Measurements from ENCODE around the gene EXOC4. TPM values are rescaled to one million over a fixed set of nuclear protein-coding genes. Genes with fewer than 3 reads are reported as not detected.

EXOC4 gene
- total and polyA plus RNA-seq, 12 donors, result 7.5 to 41.7 (median 34.6) TPM

- intact Hi-C loops (cut with DNase I), result no loop called here
- H3K4me3 ChIP-seq, result no peak overlapping the region
- WGBS, 2 donors, result 92 to 96% methylated on average over 2 of the region's 2 CpGs
- TF ChIP-seq, protein P1, sequence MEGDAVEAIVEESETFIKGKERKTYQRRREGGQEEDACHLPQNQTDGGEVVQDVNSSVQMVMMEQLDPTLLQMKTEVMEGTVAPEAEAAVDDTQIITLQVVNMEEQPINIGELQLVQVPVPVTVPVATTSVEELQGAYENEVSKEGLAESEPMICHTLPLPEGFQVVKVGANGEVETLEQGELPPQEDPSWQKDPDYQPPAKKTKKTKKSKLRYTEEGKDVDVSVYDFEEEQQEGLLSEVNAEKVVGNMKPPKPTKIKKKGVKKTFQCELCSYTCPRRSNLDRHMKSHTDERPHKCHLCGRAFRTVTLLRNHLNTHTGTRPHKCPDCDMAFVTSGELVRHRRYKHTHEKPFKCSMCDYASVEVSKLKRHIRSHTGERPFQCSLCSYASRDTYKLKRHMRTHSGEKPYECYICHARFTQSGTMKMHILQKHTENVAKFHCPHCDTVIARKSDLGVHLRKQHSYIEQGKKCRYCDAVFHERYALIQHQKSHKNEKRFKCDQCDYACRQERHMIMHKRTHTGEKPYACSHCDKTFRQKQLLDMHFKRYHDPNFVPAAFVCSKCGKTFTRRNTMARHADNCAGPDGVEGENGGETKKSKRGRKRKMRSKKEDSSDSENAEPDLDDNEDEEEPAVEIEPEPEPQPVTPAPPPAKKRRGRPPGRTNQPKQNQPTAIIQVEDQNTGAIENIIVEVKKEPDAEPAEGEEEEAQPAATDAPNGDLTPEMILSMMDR (IDR thresholded peaks at IDR 0.05), result no peak
- no peaks in the 10 kb centered on the region for H3K36me3 ChIP-seq
- no peaks in the 10 kb centered on the region for H3K4me1 ChIP-seq
- no peak for ATAC-seq
- H3K9me3 ChIP-seq, result no peaks in the 10 kb centered on the region
- no peak overlapping the region for H3K27ac ChIP-seq
- no peak for DNase-seq
- H3K27me3 ChIP-seq, result no peaks in the 10 kb centered on the region
These were observed 555.6 kb downstream of the EXOC4 start for GRCh38 chr7:133808493-133808866.

DNA sequence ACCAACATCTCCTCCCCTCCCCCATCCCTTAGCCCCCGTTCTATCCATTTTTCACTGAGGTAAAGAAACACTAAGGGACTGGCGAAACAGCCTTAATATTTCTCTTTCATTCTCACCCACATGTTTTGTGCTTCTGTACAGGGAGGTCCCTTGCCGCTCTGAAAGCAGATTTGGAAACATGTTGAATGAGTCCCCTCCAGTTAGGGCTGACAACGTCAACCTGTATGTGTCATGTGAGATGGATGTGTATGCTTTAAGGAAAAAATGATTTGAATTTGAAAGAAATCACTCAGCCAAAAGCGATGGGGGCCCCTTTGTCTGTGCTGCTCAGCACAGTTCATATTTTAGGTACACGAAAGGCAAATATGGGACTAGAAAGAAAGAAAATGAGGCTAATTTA lies 560.0 kb downstream of the EXOC4 start:
- H3K36me3 ChIP-seq, result peaks cover 0 to 13% (median 0%) of the 10 kb centered on the region in 9 donors
- no peaks in the 10 kb centered on the region for H3K27me3 ChIP-seq
- H3K4me3 ChIP-seq, result no peak overlapping the region
- TF ChIP-seq, protein P1 (IDR thresholded peaks at IDR 0.05), result no peak
- H3K9me3 ChIP-seq, result no peaks in the 10 kb centered on the region
- ATAC-seq (no peak), DNase-seq (no peak)
- 95 to 98% methylated on average over 6 of the region's 6 CpGs for WGBS, 2 donors
- no peaks in the 10 kb centered on the region for H3K4me1 ChIP-seq
- intact Hi-C loops (cut with DNase I), result no loop called here
- no peak overlapping the region for H3K27ac ChIP-seq

GRCh38 chr7:133815611-133816210 lies 562.8 kb downstream of the EXOC4 start:
- WGBS, 2 donors, result 73 to 77% methylated on average over 3 of the region's 3 CpGs
- intact Hi-C loops (cut with DNase I), result no loop called here

DNA sequence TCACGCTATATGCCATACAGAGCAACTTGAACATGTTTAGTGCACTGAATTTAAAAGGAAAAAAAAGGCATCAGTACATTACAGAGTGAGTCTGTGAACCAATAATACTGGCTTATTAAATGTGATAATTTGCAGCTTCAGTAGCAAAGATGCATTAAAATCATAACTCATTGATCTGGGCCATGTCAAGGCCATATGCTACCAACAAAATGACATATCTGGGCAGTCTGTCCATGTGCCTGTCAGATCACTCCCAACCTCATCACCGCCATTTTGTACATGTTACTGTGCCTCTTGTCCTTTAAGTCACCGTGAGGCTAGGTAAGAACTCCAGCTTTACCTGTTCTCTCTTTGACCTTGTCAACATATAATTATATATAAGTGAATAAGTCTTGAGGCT lies 566.8 kb downstream of the EXOC4 start:
- ATAC-seq (no peak), DNase-seq (no peak)
- 99% methylated on average over 3 of the region's 3 CpGs for WGBS, 2 donors
- H3K4me3 ChIP-seq, result no peak overlapping the region
- no peak overlapping the region for H3K27ac ChIP-seq
- intact Hi-C loops (cut with DNase I), result no loop called here
- TF ChIP-seq, protein P1 (IDR thresholded peaks at IDR 0.05), result no peak
- H3K4me1 ChIP-seq, result peaks cover 0 to 18% (median 0%) of the 10 kb centered on the region in 9 donors
- H3K9me3 ChIP-seq, result no peaks in the 10 kb centered on the region
- H3K36me3 ChIP-seq, result peaks cover 0 to 26% (median 4%) of the 10 kb centered on the region in 9 donors
- H3K27me3 ChIP-seq, result no peaks in the 10 kb centered on the region

More at GRCh38 chr7:133815611-133816210, 562.8 kb downstream of the EXOC4 start:
- no peak overlapping the region for H3K4me3 ChIP-seq
- H3K27me3 ChIP-seq, result no peaks in the 10 kb centered on the region
- ATAC-seq, result no peak
- H3K27ac ChIP-seq, result no peak overlapping the region
- DNase-seq, result no peak
- H3K9me3 ChIP-seq, result no peaks in the 10 kb centered on the region
- TF ChIP-seq, protein P1 (IDR thresholded peaks at IDR 0.05), result no peak
- H3K36me3 ChIP-seq, result peaks cover 0 to 26% (median 4%) of the 10 kb centered on the region in 9 donors
- peaks cover 0 to 3% (median 0%) of the 10 kb centered on the region in 9 donors for H3K4me1 ChIP-seq

Measured in heart right ventricle (tissue), 16 donors.